CD14-positive monocyte (primary cell): Measurements from ENCODE around the gene RHOBTB1. TPM values are rescaled to one million over a fixed set of nuclear protein-coding genes. Genes with fewer than 3 reads are reported as not detected.

Experiments
- DNase-seq, 3 donors: peaks; one replicate each; pipeline ENCODE4 v3.0.0-alpha.2; 2011 to 2022
- H2AFZ ChIP-seq: 2 replicates; pipeline ENCODE4 v1.6.0; 2012; ENCODE audit warnings: mild to moderate bottlenecking, low read depth, low read length, inconsistent platforms; ENCODE audit not compliant: insufficient read depth, poor library complexity, severe bottlenecking
- H3K27ac ChIP-seq, 2 donors: 1 replicate in 1 of 2; 2 replicates in 1 of 2; pipeline ENCODE4 v1.5.1; 2012 to 2013; ENCODE audit warnings: low read length in 2 of 2, control low read depth in 1 of 2, inconsistent platforms in 1 of 2, low read depth in 1 of 2, mild to moderate bottlenecking in 1 of 2
- H3K27me3 ChIP-seq, 2 donors: one replicate each; pipeline versions ENCODE4 v1.6.0 to v1.6.1; 2011 to 2013; ENCODE audit warnings: low read length in 2 of 2; ENCODE audit not compliant: control insufficient read depth in 2 of 2, insufficient read depth in 2 of 2
- H3K36me3 ChIP-seq, 2 donors: replicated peaks in 1 of 2; 1 replicate in 1 of 2; 2 replicates in 1 of 2; pipeline versions ENCODE4 v1.5.1 to v1.6.1; 2012 to 2013; ENCODE audit warnings: low read length in 2 of 2, control low read depth in 1 of 2, inconsistent platforms in 1 of 2, mild to moderate bottlenecking in 1 of 2; ENCODE audit not compliant: insufficient read depth in 2 of 2, control insufficient read depth in 1 of 2
- H3K4me1 ChIP-seq, 2 donors: 1 replicate in 1 of 2; 2 replicates in 1 of 2; pipeline versions ENCODE4 v1.5.1 to v1.6.1; 2012 to 2013; ENCODE audit warnings: low read length in 2 of 2, control low read depth in 1 of 2, inconsistent platforms in 1 of 2, mild to moderate bottlenecking in 1 of 2, moderate library complexity in 1 of 2; ENCODE audit not compliant: insufficient read depth in 2 of 2, control insufficient read depth in 1 of 2
- H3K4me2 ChIP-seq: replicated peaks from 2 replicates; pipeline ENCODE3; 2012; ENCODE audit warnings: low read length, moderate library complexity, mild to moderate bottlenecking; ENCODE audit not compliant: poor library complexity, severe bottlenecking; ENCODE audit errors: extremely low read depth
- H3K4me3 ChIP-seq, 3 experiments: fragments of 200-600 bp in 1 of 3; sonication (generic) in 1 of 3; replicated peaks in 1 of 3; 1 replicate in 2 of 3; 2 replicates in 1 of 3; pipeline ENCODE4 v1.5.1; 2011 to 2013; ENCODE audit warnings: low read length in 3 of 3, mild to moderate bottlenecking in 3 of 3, control low read depth in 2 of 3, low read depth in 2 of 3, inconsistent platforms in 1 of 3, moderate library complexity in 1 of 3
- H3K79me2 ChIP-seq: 2 replicates; pipeline ENCODE4 v1.6.0; 2012; ENCODE audit warnings: mild to moderate bottlenecking, control low read depth, inconsistent platforms, low read length, moderate library complexity; ENCODE audit not compliant: insufficient read depth
- H3K9ac ChIP-seq: 2 replicates; pipeline ENCODE4 v1.6.0; 2017; ENCODE audit warnings: low read length, mild to moderate bottlenecking; ENCODE audit not compliant: insufficient read depth, poor library complexity, severe bottlenecking
- H3K9me3 ChIP-seq, 2 donors: replicated peaks in 1 of 2; 1 replicate in 1 of 2; 2 replicates in 1 of 2; pipeline versions ENCODE4 v1.5.1 to v1.6.1; 2012 to 2013; ENCODE audit warnings: low read length in 2 of 2, control low read depth in 1 of 2; ENCODE audit not compliant: control insufficient read depth in 1 of 2, insufficient read depth in 1 of 2
- H4K20me1 ChIP-seq: 2 replicates; pipeline ENCODE4 v1.6.0; 2012; ENCODE audit warnings: mild to moderate bottlenecking, low read length, control low read depth, moderate library complexity; ENCODE audit not compliant: insufficient read depth
- H3K27ac Mint-ChIP-seq, 7 donors: one replicate each; pipeline ENCODE4 v1.8.0; 2020; ENCODE audit warnings: mild to moderate bottlenecking in 7 of 7, mixed read lengths in 7 of 7, moderate library complexity in 6 of 7, inconsistent platforms in 2 of 7
- H3K27me3 Mint-ChIP-seq, 3 donors: one replicate each; pipeline ENCODE4 v1.8.0; 2021 to 2022; ENCODE audit warnings: low read depth in 3 of 3, mild to moderate bottlenecking in 3 of 3, mixed read lengths in 3 of 3, moderate library complexity in 3 of 3, inconsistent platforms in 1 of 3
- H3K36me3 Mint-ChIP-seq, 2 donors: one replicate each; pipeline ENCODE4 v1.8.0; 2020; ENCODE audit warnings: mixed read lengths in 2 of 2, inconsistent platforms in 1 of 2, mild to moderate bottlenecking in 1 of 2
- H3K4me1 Mint-ChIP-seq: one replicate; pipeline ENCODE4 v1.8.0; 2020; ENCODE audit warnings: mild to moderate bottlenecking, mixed read lengths
- H3K4me3 Mint-ChIP-seq, 2 donors: one replicate each; pipeline ENCODE4 v1.8.0; 2020; ENCODE audit warnings: mild to moderate bottlenecking in 2 of 2, mixed read lengths in 2 of 2, moderate library complexity in 1 of 2
- H3K9me3 Mint-ChIP-seq, 7 donors: one replicate each; pipeline ENCODE4 v1.8.0; 2020 to 2022; ENCODE audit warnings: mixed read lengths in 7 of 7, mild to moderate bottlenecking in 6 of 7, moderate library complexity in 6 of 7, inconsistent platforms in 2 of 7
- WGBS: methylation state at CpG from one replicate; pipeline ENCODE4 v1.1.5; 2013; ENCODE audit warnings: missing lambda C conversion rate; ENCODE audit not compliant: insufficient coverage; 5-methylcytosine and 5-hydroxymethylcytosine counted together
- intact Hi-C, 2 donors: fragments of 100-400 bp; cut with micrococcal nuclease; formaldehyde crosslinking; loops; one replicate each; pipeline versions ENCODE4 v1.15.0 to v1.15.1; 2023
- polyA plus RNA-seq, 3 donors: library from polyadenylated mRNA; depleted of rRNA in 1 of 3; unstranded in 2 of 3; stranded (reverse) in 1 of 3; fragments of 300-500 nt in 2 of 3; fragments of >200 nt in 1 of 3; fragmentation: Illumina TruSeq in 2 of 3; gene quantifications; 1 replicate in 2 of 3; 2 replicates in 1 of 3; pipeline ENCODE4 v1.2.3, GENCODE V29; 2012 to 2021
- TF ChIP-seq, protein P1 (sequence below): fragments of 200-600 bp; IDR thresholded peaks from one replicate; pipeline ENCODE4 v1.8.0; 2022; ENCODE audit warnings: antibody characterized with exemption, mild to moderate bottlenecking

The RHOBTB1 gene
- polyA plus RNA-seq, 3 donors = 0.41 to 0.96 (median 0.62) TPM

- peaks cover 4 to 10% (median 7%) of the 10 kb centered on the region in 3 donors for H3K27me3 Mint-ChIP-seq
Measured at GRCh38 chr10:60943316-60944057, 498 bp downstream of the RHOBTB1 start.

DNA sequence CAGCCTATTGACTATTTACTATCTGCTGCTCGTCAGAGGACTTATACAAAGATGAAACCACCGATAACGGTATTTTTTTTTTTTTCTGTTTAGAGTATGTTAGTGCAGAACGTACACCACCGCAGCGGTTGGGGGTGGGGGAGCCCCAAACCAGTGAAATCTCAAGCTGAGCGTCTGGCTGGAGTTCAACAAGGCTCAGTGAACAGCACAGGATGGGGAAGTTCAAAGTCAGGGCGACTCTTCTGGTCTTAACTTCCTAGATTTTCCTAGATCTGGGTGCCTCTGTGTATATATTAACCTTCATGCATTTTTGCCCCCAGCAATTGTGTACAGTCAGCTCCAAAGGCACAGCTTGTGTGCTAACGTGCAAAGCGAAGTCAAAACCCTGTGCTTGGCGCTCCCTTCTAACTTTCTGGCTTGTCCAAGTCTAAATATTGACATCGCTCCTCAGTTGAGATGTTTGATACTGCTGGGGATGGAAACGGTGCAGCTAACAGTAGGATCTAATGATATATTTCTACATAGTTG, 1.1 kb downstream of the RHOBTB1 start:
- intact Hi-C loops = no loop called here
- peak; percentile 42 to 57 (median 55) for DNase-seq
- WGBS = 0% methylated on average over 1 of the region's 13 CpGs
- Histone ChIP-seq H3K27me3 (peaks cover 0 to 5% of the 10 kb centered on the region in 2 donors), H3K4me3 (peak overlapping the region; percentile 61 to 81 (median 74)), H3K79me2 (no peaks in the 10 kb centered on the region), H4K20me1 (no peaks in the 10 kb centered on the region), H3K4me1 (peaks cover 16 to 21% of the 10 kb centered on the region in 2 donors), H3K36me3 (no peaks in the 10 kb centered on the region), H3K9ac (peak overlapping the region; percentile 69), H3K9me3 (no peaks in the 10 kb centered on the region), H2AFZ (peak overlapping the region; percentile 94), H3K27ac (peak overlapping the region in 1 of 2 donors; percentile 49), H3K4me2 (peak overlapping the region; percentile 96)
- TF ChIP-seq, protein P1, sequence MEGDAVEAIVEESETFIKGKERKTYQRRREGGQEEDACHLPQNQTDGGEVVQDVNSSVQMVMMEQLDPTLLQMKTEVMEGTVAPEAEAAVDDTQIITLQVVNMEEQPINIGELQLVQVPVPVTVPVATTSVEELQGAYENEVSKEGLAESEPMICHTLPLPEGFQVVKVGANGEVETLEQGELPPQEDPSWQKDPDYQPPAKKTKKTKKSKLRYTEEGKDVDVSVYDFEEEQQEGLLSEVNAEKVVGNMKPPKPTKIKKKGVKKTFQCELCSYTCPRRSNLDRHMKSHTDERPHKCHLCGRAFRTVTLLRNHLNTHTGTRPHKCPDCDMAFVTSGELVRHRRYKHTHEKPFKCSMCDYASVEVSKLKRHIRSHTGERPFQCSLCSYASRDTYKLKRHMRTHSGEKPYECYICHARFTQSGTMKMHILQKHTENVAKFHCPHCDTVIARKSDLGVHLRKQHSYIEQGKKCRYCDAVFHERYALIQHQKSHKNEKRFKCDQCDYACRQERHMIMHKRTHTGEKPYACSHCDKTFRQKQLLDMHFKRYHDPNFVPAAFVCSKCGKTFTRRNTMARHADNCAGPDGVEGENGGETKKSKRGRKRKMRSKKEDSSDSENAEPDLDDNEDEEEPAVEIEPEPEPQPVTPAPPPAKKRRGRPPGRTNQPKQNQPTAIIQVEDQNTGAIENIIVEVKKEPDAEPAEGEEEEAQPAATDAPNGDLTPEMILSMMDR = no peak
- Mint-ChIP-seq H3K36me3 (no peaks in the 10 kb centered on the region), H3K27ac (peak overlapping the region; percentile 21 to 78 (median 68)), H3K4me1 (peaks cover 14% of the 10 kb centered on the region), H3K27me3 (peaks cover 4 to 7% (median 6%) of the 10 kb centered on the region in 3 donors), H3K9me3 (peaks cover 0 to 2% (median 0%) of the 10 kb centered on the region in 7 donors), H3K4me3 (peak overlapping the region; percentile 90 to 91)

More at GRCh38 chr10:60943316-60944057, 498 bp downstream of the RHOBTB1 start:
- Histone ChIP-seq H3K36me3 (no peaks in the 10 kb centered on the region), H2AFZ (peak overlapping the region; percentile 94), H3K27ac (peak overlapping the region in 1 of 2 donors; percentile 49), H3K4me2 (peak overlapping the region; percentile 96), H3K27me3 (peaks cover 0 to 5% of the 10 kb centered on the region in 2 donors), H3K4me1 (peaks cover 16 to 21% of the 10 kb centered on the region in 2 donors), H3K79me2 (no peaks in the 10 kb centered on the region), H4K20me1 (no peaks in the 10 kb centered on the region), H3K4me3 (peak overlapping the region; percentile 61 to 81 (median 74)), H3K9ac (peak overlapping the region; percentile 69), H3K9me3 (no peaks in the 10 kb centered on the region)
- Mint-ChIP-seq H3K27ac (peak overlapping the region in 6 of 7 donors; percentile 21 to 78 (median 72)), H3K4me1 (peaks cover 14% of the 10 kb centered on the region), H3K9me3 (peaks cover 0 to 2% (median 0%) of the 10 kb centered on the region in 7 donors), H3K36me3 (no peaks in the 10 kb centered on the region), H3K4me3 (peak overlapping the region; percentile 90 to 91)
- intact Hi-C loops = no loop called here
- TF ChIP-seq, protein P1 = no peak
- DNase-seq = peak; percentile 34 to 39 (median 38)
- WGBS = under 1% methylated on average over 42 of the region's 44 CpGs
